Body of pancreas (tissue), 4 donors: Measurements from ENCODE around the gene GLTP.
A peak's percentile ranks its signal among the peaks of the same experiment; 100 is the strongest.

Experiments
- CTCF ChIP-seq, 7 experiments: fragments of 450-650 bp in 4 of 7; fragments of 200-600 bp in 3 of 7; sonication (generic) in 3 of 7; IDR thresholded peaks; one replicate each; pipeline ENCODE4 v1.5.1; 2016 to 2019; ENCODE audit warnings: antibody characterized with exemption in 7 of 7
- POLR2A ChIP-seq, 3 donors: fragments of 450-650 bp; IDR thresholded peaks; one replicate each; pipeline ENCODE4 v1.6.1; 2016; ENCODE audit warnings: antibody characterized with exemption in 3 of 3, mild to moderate bottlenecking in 2 of 3

- TF ChIP-seq CTCF (IDR thresholded peaks at IDR 0.05) (peak in 1 of 7 experiments; percentile 1), POLR2A (IDR thresholded peaks at IDR 0.05) (no peak)
Measured at GRCh38 chr12:109879351-109880042, 844 bp downstream of the GLTP start.
